ENCODE results near the gene USO1.
"Not testable (repeated sequence)": the region's sequence is repeated elsewhere in the genome, so short reads cannot be mapped to it uniquely, and the experiment has no call there.

The USO1 gene

DNA sequence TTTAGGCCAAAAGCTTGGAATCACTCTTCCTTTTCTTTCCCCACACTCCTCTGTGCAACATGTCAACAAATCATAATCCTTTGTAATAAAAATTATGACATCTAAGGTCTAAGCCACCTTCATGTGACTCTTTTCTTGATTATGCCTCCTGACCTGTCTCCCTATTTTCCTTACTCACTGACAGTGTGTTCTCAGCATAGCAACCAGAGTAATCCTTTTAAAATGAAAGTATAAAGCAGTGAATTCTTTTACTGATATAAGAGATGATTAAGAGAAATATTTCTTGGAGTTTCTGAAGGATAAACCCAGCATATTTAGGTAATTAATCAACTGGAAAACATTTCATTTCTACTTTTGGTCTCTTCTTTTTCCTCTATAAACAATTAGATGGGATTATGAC lies 44.7 kb downstream of the USO1 start:
- no peak for DNase-seq (ENCODE audit: low read depth)

GRCh38 chr4:75771607-75772006 lies 47.2 kb downstream of the USO1 start:
- no peak for DNase-seq (ENCODE audit: low read depth)

- DNase-seq (ENCODE audit: low read depth): no peak
Observed at GRCh38 chr4:75777589-75777988, 53.2 kb downstream of the USO1 start.

GRCh38 chr4:75779105-75779757 lies 54.9 kb downstream of the USO1 start:
- DNase-seq (ENCODE audit: low read depth): no peak

- DNase-seq (ENCODE audit: low read depth): no peak
Observed at GRCh38 chr4:75781305-75781704, 56.9 kb downstream of the USO1 start.

GRCh38 chr4:75786526-75786925 lies 62.1 kb downstream of the USO1 start:
- DNase-seq (ENCODE audit: low read depth): no peak

DNA sequence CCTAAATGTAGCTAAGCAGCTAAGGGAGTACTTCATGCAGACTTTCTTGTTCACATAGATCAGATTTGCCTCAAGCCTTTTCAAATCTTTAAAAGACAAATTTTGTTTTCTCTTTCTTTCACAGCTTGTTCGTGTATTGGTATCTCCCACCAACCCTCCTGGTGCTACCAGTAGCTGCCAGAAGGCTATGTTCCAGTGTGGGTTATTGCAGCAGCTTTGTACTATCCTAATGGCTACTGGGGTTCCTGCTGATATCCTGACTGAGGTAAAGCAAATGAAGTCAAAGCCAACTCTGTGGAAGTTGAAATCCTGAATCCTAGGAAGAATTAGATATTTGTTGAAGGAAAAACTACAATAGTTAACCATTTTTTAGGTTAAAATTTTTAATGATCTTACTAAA lies 62.6 kb downstream of the USO1 start:
- no peak for DNase-seq (ENCODE audit: low read depth)

- no peak for DNase-seq (ENCODE audit: low read depth)
Observed at GRCh38 chr4:75790024-75790423, 65.6 kb downstream of the USO1 start.

GRCh38 chr4:75800972-75801371 lies 76.6 kb downstream of the USO1 start:
- no peak for DNase-seq (ENCODE audit: low read depth)

DNA sequence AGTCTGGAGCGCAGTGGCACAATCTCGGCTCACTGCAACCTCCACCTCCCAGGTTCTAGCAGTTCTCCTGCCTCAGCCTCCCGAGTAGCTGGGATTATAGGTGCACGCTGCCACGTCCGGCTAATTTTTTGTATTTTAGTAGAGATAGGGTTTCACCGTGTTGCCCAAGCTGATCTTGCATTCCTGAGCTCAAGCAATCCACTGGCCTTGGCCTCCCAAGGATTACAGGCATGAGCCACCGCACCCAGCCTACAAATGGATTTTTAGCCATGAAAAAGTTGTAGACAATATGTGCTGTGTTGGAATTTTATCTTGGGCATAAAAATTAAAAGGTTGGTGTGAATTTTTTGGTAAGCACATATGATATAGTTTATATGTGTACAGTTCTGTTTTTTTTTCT lies 81.7 kb downstream of the USO1 start:
- DNase-seq (ENCODE audit: low read depth): not testable (repeated sequence)

DNA sequence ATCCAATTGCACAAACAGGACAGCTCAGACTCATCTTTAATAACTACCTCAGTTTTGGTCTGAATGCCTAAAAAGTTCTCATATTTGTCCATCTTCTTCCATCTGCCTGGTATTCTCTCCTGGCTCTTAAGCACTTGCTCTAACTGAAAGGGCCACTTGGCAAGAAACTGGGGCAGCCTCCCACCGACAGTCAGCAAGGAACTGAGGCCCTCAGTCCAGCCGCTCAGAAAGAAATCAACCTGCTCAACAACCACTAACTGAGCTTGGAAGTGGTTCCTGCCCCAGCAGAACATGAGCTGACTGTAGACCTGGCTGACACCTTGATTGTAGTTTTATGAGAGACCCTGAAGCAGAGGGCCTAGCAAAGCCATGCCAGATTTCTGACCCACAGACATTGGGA lies 93.5 kb downstream of the USO1 start:
- DNase-seq (ENCODE audit: low read depth): no peak

DNA sequence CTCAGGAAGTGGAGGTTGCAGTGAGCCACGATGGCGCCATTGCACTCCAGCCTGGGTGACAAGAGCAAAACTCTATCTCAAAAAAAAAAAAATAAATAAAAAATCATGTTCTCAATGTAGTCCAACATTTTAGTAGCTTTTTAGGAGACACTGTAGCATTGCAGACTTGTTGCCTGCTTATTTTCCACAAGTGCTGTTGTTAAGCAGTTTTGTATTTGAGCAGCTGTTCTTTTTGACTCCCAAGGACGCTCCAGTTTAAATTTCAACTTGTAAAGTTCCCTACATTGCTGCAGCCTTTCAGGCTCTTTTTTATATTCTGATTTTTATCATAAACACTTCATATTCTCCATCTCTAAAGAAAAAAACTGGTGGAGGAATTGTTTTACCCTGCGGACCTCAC lies 94.7 kb downstream of the USO1 start:
- no peak for DNase-seq (ENCODE audit: low read depth)

DNA sequence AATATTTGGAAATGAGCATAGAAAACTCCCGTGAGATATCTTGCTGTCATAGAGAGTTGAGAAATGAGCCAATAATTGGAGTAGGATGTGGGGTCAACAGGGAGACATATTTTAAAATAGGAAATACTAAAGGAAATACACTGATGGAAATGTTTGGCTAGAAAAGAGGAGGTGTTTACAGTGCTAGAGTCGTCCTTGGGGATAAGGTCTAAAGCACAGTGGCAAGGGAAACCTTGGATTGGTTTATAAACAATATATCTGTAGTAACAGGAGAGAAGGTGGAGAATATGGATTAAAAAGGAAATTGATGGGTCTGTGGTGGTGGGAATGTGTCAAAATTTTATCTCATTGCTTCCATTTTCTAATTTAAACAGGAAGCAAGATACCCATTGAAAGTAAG lies 95.8 kb downstream of the USO1 start:
- no peak for DNase-seq (ENCODE audit: low read depth)

DNA sequence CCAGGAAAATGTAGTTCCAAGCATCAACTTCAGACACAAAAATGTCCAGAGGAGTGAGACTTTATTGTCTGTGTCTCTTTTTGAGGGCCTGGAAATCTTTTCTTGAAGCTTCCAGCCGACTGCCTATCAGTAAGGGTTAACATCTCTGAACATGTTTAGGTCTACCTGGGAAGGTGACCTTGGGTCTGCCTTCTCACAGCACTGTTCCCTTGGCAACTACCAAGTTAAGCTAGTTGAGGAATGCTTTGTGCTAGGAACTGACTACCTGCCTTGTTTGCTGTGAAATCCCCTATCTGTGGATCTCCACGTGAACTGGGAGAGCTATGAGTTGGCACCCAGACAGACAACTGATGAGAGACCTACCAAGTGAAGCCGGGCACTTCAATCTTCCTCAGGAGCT lies 96.3 kb downstream of the USO1 start:
- DNase-seq (ENCODE audit: low read depth): no peak

- DNase-seq (ENCODE audit: low read depth): no peak
Observed at GRCh38 chr4:75821216-75821615, 96.8 kb downstream of the USO1 start.

DNA sequence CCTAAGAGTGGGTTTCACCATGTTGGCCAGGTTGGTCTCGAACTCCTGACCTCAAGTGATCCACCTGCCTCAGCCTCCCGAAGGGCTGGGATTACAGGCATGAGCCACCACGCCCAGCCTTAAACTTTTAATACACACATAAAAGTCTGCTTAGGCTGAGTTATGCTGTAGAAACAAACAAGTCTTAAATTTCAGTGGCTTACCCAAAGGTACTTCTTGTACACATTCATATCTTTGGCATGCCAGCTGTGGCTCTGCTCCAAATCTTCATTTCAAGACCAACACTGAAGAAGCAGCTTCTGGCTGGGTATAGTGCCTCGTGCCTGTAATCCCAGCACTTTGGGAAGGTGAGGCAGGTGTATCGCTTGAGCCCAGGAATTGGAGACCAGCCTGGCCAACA lies 97.6 kb downstream of the USO1 start:
- no peak for DNase-seq (ENCODE audit: low read depth)

GRCh38 chr4:75822416-75822815 lies 98.0 kb downstream of the USO1 start:
- no peak for DNase-seq (ENCODE audit: low read depth)

DNA sequence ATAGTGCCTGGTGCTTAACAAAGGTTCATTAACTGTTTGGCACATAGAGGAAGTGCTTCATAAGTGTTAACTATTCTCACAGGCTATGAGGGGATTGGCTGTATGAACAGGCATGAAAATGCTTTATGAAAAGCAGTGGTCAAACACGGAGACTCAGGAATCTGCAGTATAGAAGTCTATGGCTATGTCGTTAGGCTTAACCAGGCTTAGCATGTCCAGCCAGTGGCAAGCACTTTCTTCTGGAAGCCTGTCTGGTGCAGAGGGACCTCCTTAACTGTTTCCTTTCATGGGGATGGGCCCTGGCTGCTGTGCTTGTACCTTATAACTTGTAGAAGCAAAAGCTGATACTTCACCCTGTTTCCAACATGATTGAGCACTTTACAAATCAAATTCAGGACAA lies 99.4 kb downstream of the USO1 start:
- no peak for DNase-seq (ENCODE audit: low read depth)

- no peak for DNase-seq (ENCODE audit: low read depth)
Observed at GRCh38 chr4:75830906-75831305, 106.5 kb downstream of the USO1 start.

DNA sequence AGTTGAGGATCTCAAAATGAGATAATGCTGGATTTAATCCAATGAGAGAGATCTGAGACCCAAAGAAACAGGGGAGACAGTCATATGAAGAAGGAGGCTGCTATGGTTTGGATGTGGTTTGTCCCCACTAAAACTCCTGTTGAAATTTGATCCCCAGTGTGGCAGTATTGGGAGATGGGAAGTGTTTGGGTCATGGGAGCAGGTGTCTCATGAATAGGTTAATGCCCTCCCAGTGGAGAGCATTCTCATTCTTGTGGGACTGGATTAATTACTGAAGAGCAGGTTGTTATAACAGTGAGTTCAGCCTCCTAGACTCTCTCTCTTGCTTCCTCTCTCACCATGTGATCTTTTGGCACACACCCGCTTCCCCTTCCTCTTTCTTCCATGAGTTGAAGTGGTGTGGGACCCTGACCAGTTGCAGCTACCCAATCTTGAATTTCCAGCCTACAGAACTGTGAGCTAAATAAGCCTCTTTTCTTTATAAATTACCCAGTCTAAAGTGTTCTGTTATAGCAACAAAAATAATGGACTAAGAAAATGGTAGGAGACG lies 107.6 kb downstream of the USO1 start:
- DNase-seq (ENCODE audit: low read depth): no peak

DNA sequence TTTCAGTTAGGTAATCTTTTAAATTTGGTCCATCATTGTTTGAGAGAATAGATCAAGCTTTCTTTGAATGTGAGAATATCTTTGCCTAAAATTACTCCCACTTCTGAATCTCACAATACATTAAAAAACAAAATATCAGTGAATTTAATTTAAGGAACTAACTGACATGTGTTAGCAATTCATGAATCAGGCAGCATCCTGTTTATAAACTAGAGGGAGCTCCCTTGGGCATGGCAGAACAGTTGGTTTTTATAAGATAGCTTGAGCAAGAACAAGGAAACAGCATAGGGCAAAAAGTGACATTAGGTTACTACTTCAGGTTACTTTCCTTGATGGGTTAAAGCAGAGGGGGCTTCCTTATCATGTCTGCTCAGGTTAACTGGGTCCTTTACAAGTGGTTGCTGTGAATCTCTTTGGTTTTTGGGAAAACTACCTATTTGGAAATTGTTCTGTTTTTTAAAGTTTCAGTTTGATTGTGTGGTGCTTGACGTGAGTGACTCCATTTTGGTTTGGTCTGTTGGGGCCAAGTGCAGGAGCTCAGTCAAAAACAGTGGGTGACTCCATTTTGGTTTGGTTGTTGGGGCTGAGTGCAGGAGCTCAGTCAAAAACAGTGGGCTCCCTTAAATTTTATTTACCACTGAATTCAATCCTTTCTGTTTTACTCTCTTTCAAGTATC lies 109.9 kb downstream of the USO1 start:
- DNase-seq (ENCODE audit: low read depth): no peak

GRCh38 chr4:75834772-75835154 lies 110.4 kb downstream of the USO1 start:
- no peak for DNase-seq (ENCODE audit: low read depth)

- DNase-seq (ENCODE audit: low read depth): no peak
Observed at GRCh38 chr4:75841641-75842520, 117.5 kb downstream of the USO1 start.

Data from stimulated activated CD8-positive, alpha-beta memory T cell treated with anti-CD3 and anti-CD28 coated beads, Interleukin-7, amount 100 ng/mL, for 24 hours (primary cell).